ENCODE data around the gene CST6.
A peak's percentile ranks its signal among the peaks of the same experiment; 100 is the strongest.

CST6 gene

GRCh38 chr11:66056501-66056900, 44.7 kb downstream of the CST6 start:
- DNase-seq (ENCODE audit: low read depth), result peak; percentile 76
- H3K4me3 ChIP-seq (replicated peaks; ENCODE audit: low read depth, low read length), result no peak overlapping the region
- TF ChIP-seq, protein P1, sequence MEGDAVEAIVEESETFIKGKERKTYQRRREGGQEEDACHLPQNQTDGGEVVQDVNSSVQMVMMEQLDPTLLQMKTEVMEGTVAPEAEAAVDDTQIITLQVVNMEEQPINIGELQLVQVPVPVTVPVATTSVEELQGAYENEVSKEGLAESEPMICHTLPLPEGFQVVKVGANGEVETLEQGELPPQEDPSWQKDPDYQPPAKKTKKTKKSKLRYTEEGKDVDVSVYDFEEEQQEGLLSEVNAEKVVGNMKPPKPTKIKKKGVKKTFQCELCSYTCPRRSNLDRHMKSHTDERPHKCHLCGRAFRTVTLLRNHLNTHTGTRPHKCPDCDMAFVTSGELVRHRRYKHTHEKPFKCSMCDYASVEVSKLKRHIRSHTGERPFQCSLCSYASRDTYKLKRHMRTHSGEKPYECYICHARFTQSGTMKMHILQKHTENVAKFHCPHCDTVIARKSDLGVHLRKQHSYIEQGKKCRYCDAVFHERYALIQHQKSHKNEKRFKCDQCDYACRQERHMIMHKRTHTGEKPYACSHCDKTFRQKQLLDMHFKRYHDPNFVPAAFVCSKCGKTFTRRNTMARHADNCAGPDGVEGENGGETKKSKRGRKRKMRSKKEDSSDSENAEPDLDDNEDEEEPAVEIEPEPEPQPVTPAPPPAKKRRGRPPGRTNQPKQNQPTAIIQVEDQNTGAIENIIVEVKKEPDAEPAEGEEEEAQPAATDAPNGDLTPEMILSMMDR (IDR thresholded peaks at IDR 0.05; ENCODE audit: low read length, missing control alignments), result no peak

GRCh38 chr11:66059966-66060680, 48.3 kb downstream of the CST6 start:
- TF ChIP-seq, protein P1 (IDR thresholded peaks at IDR 0.05; ENCODE audit: low read length, missing control alignments), result no peak
- H3K4me3 ChIP-seq (replicated peaks; ENCODE audit: low read depth, low read length), result no peak overlapping the region
- no peak for DNase-seq (ENCODE audit: low read depth)

GRCh38 chr11:66061268-66061667, 49.5 kb downstream of the CST6 start:
- DNase-seq (ENCODE audit: low read depth), result no peak
- TF ChIP-seq, protein P1 (IDR thresholded peaks at IDR 0.05; ENCODE audit: low read length, missing control alignments), result no peak

GRCh38 chr11:66062408-66062807, 50.6 kb downstream of the CST6 start:
- no peak overlapping the region for H3K4me3 ChIP-seq (replicated peaks; ENCODE audit: low read depth, low read length)
- TF ChIP-seq, protein P1 (IDR thresholded peaks at IDR 0.05; ENCODE audit: low read length, missing control alignments), result no peak
- no peak for DNase-seq (ENCODE audit: low read depth)

More at GRCh38 chr11:66061268-66061667, 49.5 kb downstream of the CST6 start:
- no peak overlapping the region for H3K4me3 ChIP-seq (replicated peaks; ENCODE audit: low read depth, low read length)
